K562 (cell line): ENCODE measurements around the gene SPATA32. TPM values are rescaled to one million over a fixed set of nuclear protein-coding genes. Genes with fewer than 3 reads are reported as not detected.

Experiments
- ARID3A ChIP-seq: IDR thresholded peaks from 2 replicates; pipeline ENCODE4 v1.6.1; 2012; ENCODE audit warnings: low read depth, low read length, improper control_type of control experiment, borderline replicate concordance
- CSDE1 ChIP-seq, 2 experiments: fragments of 450-650 bp; IDR thresholded peaks; 2 replicates each; pipeline ENCODE4 v1.6.1; 2016; ENCODE audit warnings: mild to moderate bottlenecking in 1 of 2
- FOXP1 ChIP-seq: sonication (generic); formaldehyde crosslinking; IDR thresholded peaks from 2 replicates; pipeline ENCODE4 v1.8.0; 2022; ENCODE audit warnings: mild to moderate bottlenecking, missing genetic modification reagents
- HBP1 ChIP-seq: fragments of 450-650 bp; formaldehyde crosslinking; IDR thresholded peaks from 2 replicates; pipeline ENCODE4 v1.4.0; 2022; ENCODE audit warnings: missing genetic modification characterization
- IRF2 ChIP-seq: sonication (generic); formaldehyde crosslinking; IDR thresholded peaks from 2 replicates; pipeline ENCODE4 v1.8.1; 2022; ENCODE audit warnings: mild to moderate bottlenecking, missing genetic modification reagents
- IRF9 ChIP-seq: fragments of 450-650 bp; IDR thresholded peaks from 2 replicates; pipeline ENCODE4 v1.6.1; 2016; ENCODE audit warnings: missing biosample characterization, missing genetic modification characterization
- MAZ ChIP-seq, 2 experiments: fragments of 450-650 bp in 1 of 2; sonication (generic) in 1 of 2; formaldehyde crosslinking; IDR thresholded peaks in 1 of 2; conservative IDR thresholded peaks in 1 of 2; 2 replicates each; pipeline versions ENCODE4 v1.4.0 to v1.5.0; 2020; ENCODE audit warnings: mild to moderate bottlenecking in 1 of 2, missing genetic modification reagents in 1 of 2
- MCM2 ChIP-seq: fragments of 450-650 bp; IDR thresholded peaks from 2 replicates; pipeline ENCODE4 v1.6.1; 2017; ENCODE audit warnings: low read depth, mild to moderate bottlenecking
- OTX1 ChIP-seq: fragments of 450-650 bp; formaldehyde crosslinking; IDR thresholded peaks from 2 replicates; pipeline ENCODE4 v1.4.0; 2022; ENCODE audit warnings: mild to moderate bottlenecking
- PCBP2 ChIP-seq: fragments of 200-400 bp; formaldehyde crosslinking; IDR thresholded peaks from 2 replicates; pipeline ENCODE4 v1.6.1; 2018; ENCODE audit warnings: low read length, low read depth, mild to moderate bottlenecking, moderate library complexity; ENCODE audit not compliant: poor library complexity, severe bottlenecking
- RBM17 ChIP-seq: fragments of 200-400 bp; formaldehyde crosslinking; IDR thresholded peaks from 2 replicates; pipeline ENCODE4 v1.6.1; 2017; ENCODE audit warnings: low read depth, mild to moderate bottlenecking, low read length, borderline replicate concordance
- SMAD1 ChIP-seq: fragments of 150-350 bp; IDR thresholded peaks from 2 replicates; pipeline ENCODE4 v1.6.1; 2014; ENCODE audit warnings: low read length, low read depth; ENCODE audit not compliant: partially characterized antibody
- SMAD4 ChIP-seq: fragments of 250-450 bp; sonication (Bioruptor Pico); conservative IDR thresholded peaks from 2 replicates; pipeline ENCODE4 v1.8.0; 2021; ENCODE audit warnings: inconsistent platforms, mild to moderate bottlenecking, moderate library complexity
- TRIM28 ChIP-seq: fragments of 450-650 bp; IDR thresholded peaks from 2 replicates; pipeline ENCODE4 v1.6.1; 2017
- VEZF1 ChIP-seq: fragments of 200-800 bp; sonication (Bioruptor generic); IDR thresholded peaks from 2 replicates; pipeline ENCODE4 v1.6.1; 2017; ENCODE audit warnings: missing genetic modification characterization, missing compliant biosample characterization
- WHSC1 ChIP-seq: IDR thresholded peaks from one replicate; pipeline ENCODE4 v1.6.1; 2012; ENCODE audit warnings: low read length, control low read depth, inconsistent platforms
- ZNF511 ChIP-seq: sonication (generic); formaldehyde crosslinking; IDR thresholded peaks from 2 replicates; pipeline ENCODE4 v1.8.0; 2022; ENCODE audit warnings: mild to moderate bottlenecking, missing genetic modification reagents
- ZNF766 ChIP-seq: fragments of 200-800 bp; sonication (Bioruptor generic); conservative IDR thresholded peaks from 2 replicates; pipeline ENCODE4 v1.6.1; 2016; ENCODE audit warnings: missing genetic modification characterization, missing compliant biosample characterization
- polyA plus RNA-seq, 8 experiments: library from polyadenylated mRNA; depleted of rRNA in 4 of 8; stranded (reverse) in 5 of 8; unstranded in 3 of 8; fragments of >200 nt; fragmentation: Nextera tagmentation in 2 of 8; fragmentation: Illumina TruSeq in 1 of 8; extraction: Ambion mirVana in 2 of 8; extraction: Trizol in 1 of 8; gene quantifications; 2 replicates each; pipeline versions ENCODE4 v1.2.1 to v1.2.3, GENCODE V29; 2011 to 2014; ENCODE audit warnings: inconsistent platforms in 1 of 8, missing spikeins in 1 of 8
- total RNA-seq, 7 experiments: library from RNA; depleted of rRNA in 6 of 7; stranded (reverse); fragments of >200 nt in 6 of 7; fragmentation: Illumina TruSeq in 2 of 7; extraction: Trizol in 2 of 7; gene quantifications; 2 replicates each; pipeline versions ENCODE4 v1.2.1 to v1.2.3, GENCODE V29; 2011 to 2021; ENCODE audit warnings: low replicate concordance in 1 of 7

The SPATA32 gene
- total and polyA plus RNA-seq, 9 of the 15 experiments (the other 6 are each of a cell fraction or from before 2014, with no cell fraction given): 0.03 to 0.06 TPM; not detected in 7

GRCh38 chr17:45228763-45229539 is 32.9 kb downstream of the SPATA32 start (continued):
- TF ChIP-seq ARID3A: no peak
- peak; percentile 91 to 98 for TF ChIP-seq MAZ (CRISPR knock-in tag; conservative IDR thresholded peaks at IDR 0.05 in 1 of 2, IDR thresholded peaks at IDR 0.05 in 1 of 2)
- no peak for TF ChIP-seq WHSC1
- TF ChIP-seq HBP1 (CRISPR knock-in tag): no peak
- peak; percentile 73; the same call in 1 of the 2 replicates for TF ChIP-seq ZNF766 (CRISPR knock-in tag)
- TF ChIP-seq IRF2 (CRISPR knock-in tag): no peak
- TF ChIP-seq MCM2: no peak
- no peak for TF ChIP-seq RBM17
- TF ChIP-seq SMAD4 (CRISPR knock-in tag): peak; percentile 78
- no peak; the same call in 1 of the 2 replicates for TF ChIP-seq ZNF511 (CRISPR knock-in tag)
- no peak for TF ChIP-seq CSDE1 (IDR thresholded peaks at IDR 0.05)
- peak; percentile 96 for TF ChIP-seq VEZF1 (CRISPR knock-in tag)
- TF ChIP-seq FOXP1 (CRISPR knock-in tag): 0 out of 2 replicates have a peak, but pooled peaks have one; percentile 36
- TF ChIP-seq OTX1: no peak
- no peak for TF ChIP-seq PCBP2
- no peak for TF ChIP-seq SMAD1
- TF ChIP-seq TRIM28: no peak
- peak; percentile 59 for TF ChIP-seq IRF9
